Subcutaneous abdominal adipose tissue (tissue), 5 donors: ENCODE data around the gene C1orf226.

Experiments used
- H3K27ac ChIP-seq: one replicate; pipeline ENCODE4 v1.7.0; 2013; ENCODE audit warnings: low read depth, mild to moderate bottlenecking, inconsistent platforms, low read length, moderate library complexity
- H3K27me3 ChIP-seq, 5 donors: one replicate each; pipeline ENCODE4 v1.7.0; 2013; ENCODE audit warnings: low read length in 5 of 5, inconsistent platforms in 1 of 5; ENCODE audit not compliant: control insufficient read depth in 5 of 5, insufficient read depth in 4 of 5
- H3K36me3 ChIP-seq, 5 donors: one replicate each; pipeline ENCODE4 v1.7.0; 2013; ENCODE audit warnings: low read length in 5 of 5; ENCODE audit not compliant: control insufficient read depth in 5 of 5, insufficient read depth in 5 of 5
- H3K4me1 ChIP-seq, 5 donors: one replicate each; pipeline ENCODE4 v1.7.0; 2013; ENCODE audit warnings: low read length in 5 of 5, mild to moderate bottlenecking in 3 of 5, moderate library complexity in 1 of 5; ENCODE audit not compliant: control insufficient read depth in 5 of 5, insufficient read depth in 5 of 5
- H3K4me3 ChIP-seq, 5 donors: one replicate each; pipeline ENCODE4 v1.7.0; 2013; ENCODE audit warnings: low read length in 5 of 5, low read depth in 1 of 5
- H3K9ac ChIP-seq, 5 donors: one replicate each; pipeline ENCODE4 v1.7.0; 2013; ENCODE audit warnings: low read length in 5 of 5, mild to moderate bottlenecking in 4 of 5, moderate library complexity in 3 of 5
- H3K9me3 ChIP-seq, 5 donors: one replicate each; pipeline ENCODE4 v1.7.0; 2013; ENCODE audit warnings: low read length in 5 of 5; ENCODE audit not compliant: control insufficient read depth in 5 of 5
- donor health status: healthy.
- donor health status: healthy.
- donor health status: healthy.
- donor health status: healthy.
- donor health status: healthy.

The C1orf226 gene

GRCh38 chr1:162353078-162353477 lies 28.4 kb upstream of the C1orf226 start:
- Histone ChIP-seq H3K36me3 (peaks cover 0 to 10% (median 2%) of the 10 kb centered on the region in 5 donors), H3K9me3 (no peaks in the 10 kb centered on the region), H3K4me3 (no peak overlapping the region), H3K4me1 (peaks cover 0 to 21% (median 3%) of the 10 kb centered on the region in 5 donors), H3K9ac (no peak overlapping the region), H3K27ac (no peak overlapping the region), H3K27me3 (no peaks in the 10 kb centered on the region)

- Histone ChIP-seq H3K4me3 (no peak overlapping the region), H3K9me3 (no peaks in the 10 kb centered on the region), H3K27me3 (no peaks in the 10 kb centered on the region), H3K36me3 (peaks cover 0 to 10% (median 2%) of the 10 kb centered on the region in 5 donors), H3K27ac (no peak overlapping the region), H3K4me1 (peaks cover 0 to 26% (median 5%) of the 10 kb centered on the region in 5 donors), H3K9ac (no peak overlapping the region)
These were observed 27.8 kb upstream of the C1orf226 start for GRCh38 chr1:162353702-162354101.

GRCh38 chr1:162357681-162358266 lies 23.8 kb upstream of the C1orf226 start:
- Histone ChIP-seq H3K36me3 (peaks cover 0 to 10% (median 0%) of the 10 kb centered on the region in 5 donors), H3K4me1 (peaks cover 0 to 24% (median 5%) of the 10 kb centered on the region in 5 donors), H3K9ac (no peak overlapping the region), H3K4me3 (no peak overlapping the region), H3K27ac (no peak overlapping the region), H3K9me3 (no peaks in the 10 kb centered on the region), H3K27me3 (no peaks in the 10 kb centered on the region)

- Histone ChIP-seq H3K9me3 (no peaks in the 10 kb centered on the region), H3K27me3 (no peaks in the 10 kb centered on the region), H3K27ac (no peak overlapping the region), H3K9ac (no peak overlapping the region), H3K36me3 (peaks cover 0 to 10% (median 0%) of the 10 kb centered on the region in 5 donors), H3K4me3 (no peak overlapping the region), H3K4me1 (peaks cover 0 to 20% (median 5%) of the 10 kb centered on the region in 5 donors)
These were observed 22.6 kb upstream of the C1orf226 start for GRCh38 chr1:162358928-162359327.

DNA sequence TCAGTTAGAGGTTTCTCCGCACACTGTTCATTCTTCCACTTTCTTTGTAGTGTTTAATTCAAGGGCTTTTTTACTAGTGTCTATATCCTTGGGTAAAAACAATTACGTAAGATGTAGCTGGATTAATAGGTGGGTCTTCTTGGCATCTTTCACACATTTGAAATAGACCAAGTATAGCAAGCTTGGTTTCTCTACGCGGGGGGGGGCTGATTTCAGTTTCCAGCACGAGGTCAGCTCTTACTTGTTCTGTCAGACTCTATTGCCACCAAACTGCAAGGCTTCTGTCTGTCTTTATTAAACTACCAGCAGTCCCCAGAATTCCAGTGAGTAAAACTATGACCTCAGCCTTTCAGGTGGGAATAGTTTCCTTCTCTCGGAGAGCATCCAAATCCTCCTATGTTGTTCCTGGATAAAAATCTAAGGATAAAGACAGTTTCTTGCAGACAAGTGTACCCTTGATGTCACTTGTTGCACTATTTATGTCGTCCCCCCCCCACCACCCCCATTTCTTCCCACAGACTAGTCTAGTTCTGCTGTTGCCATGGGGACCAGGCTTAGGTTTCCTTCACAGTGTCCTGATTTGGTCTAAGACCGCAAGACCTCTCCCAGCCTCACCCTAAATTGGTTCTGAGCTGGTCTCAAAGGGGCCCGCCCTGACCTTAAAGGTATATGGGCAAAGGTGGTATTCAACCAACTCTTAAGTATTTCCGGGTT lies 21.8 kb upstream of the C1orf226 start:
- no peak overlapping the region for H3K27ac ChIP-seq

DNA sequence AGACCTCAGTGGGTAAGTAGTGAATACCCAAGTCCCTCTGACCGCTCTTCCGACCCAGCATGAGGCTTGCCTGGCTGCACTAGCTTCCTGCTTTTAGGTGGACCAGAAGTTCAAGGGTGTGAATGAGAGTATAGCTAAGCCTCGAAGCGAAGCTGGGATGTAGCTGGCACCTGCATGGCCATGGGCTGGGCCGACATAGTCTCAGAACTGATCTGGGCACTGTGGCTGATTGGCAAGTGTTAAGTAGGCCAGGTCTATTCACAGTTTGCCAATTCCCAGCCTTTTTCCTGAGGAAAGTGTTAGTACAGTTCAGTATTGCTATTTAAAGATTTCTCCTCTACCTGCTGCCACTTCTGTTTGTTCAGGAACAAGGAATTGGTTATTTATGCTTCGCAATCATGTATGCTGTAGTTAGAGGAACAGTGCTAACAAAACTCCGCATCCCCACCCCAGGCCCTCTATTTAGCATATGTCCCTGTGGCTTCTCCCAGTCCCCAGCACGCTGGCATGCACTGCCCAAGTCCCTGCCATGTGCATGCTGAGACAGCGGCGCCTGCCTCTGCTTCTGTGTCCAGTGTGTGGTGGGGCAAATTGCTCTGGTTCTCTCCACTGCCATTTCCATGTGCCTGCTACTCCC lies 21.2 kb upstream of the C1orf226 start:
- H3K9me3 ChIP-seq, result no peaks in the 10 kb centered on the region
- H3K27ac ChIP-seq, result no peak overlapping the region
- H3K4me3 ChIP-seq, result no peak overlapping the region
- H3K36me3 ChIP-seq, result peaks cover 0 to 7% (median 0%) of the 10 kb centered on the region in 5 donors
- H3K27me3 ChIP-seq, result no peaks in the 10 kb centered on the region
- peaks cover 0 to 15% (median 5%) of the 10 kb centered on the region in 5 donors for H3K4me1 ChIP-seq
- no peak overlapping the region for H3K9ac ChIP-seq

More for the DNA sequence above, 21.8 kb upstream of the C1orf226 start:
- no peak overlapping the region for H3K9ac ChIP-seq
- H3K36me3 ChIP-seq, result peaks cover 0 to 10% (median 0%) of the 10 kb centered on the region in 5 donors
- no peak overlapping the region for H3K4me3 ChIP-seq
- no peaks in the 10 kb centered on the region for H3K27me3 ChIP-seq
- H3K9me3 ChIP-seq, result no peaks in the 10 kb centered on the region
- peaks cover 0 to 15% (median 5%) of the 10 kb centered on the region in 5 donors for H3K4me1 ChIP-seq

DNA sequence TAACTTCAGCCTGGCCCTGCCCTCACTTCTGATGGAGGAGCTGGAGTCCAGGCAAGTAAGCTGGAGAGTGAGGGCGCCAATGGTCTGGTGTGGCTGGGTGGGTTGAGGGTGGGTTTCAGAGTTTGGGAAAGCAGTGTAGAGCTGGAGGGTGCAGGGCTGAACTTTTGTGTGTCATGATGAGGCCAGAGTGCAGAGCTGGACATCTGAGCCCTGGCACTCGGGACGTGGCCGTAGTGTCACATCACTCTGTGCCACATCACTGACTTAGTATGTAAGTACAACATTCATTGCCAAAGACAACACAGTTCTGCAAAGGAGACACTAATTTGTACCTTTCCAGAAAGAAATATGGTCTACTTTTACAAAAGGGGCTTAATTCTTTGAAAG lies 20.7 kb upstream of the C1orf226 start:
- Histone ChIP-seq H3K4me3 (no peak overlapping the region), H3K9ac (no peak overlapping the region), H3K36me3 (peaks cover 0 to 5% (median 0%) of the 10 kb centered on the region in 5 donors), H3K27ac (no peak overlapping the region), H3K9me3 (no peaks in the 10 kb centered on the region), H3K4me1 (peaks cover 0 to 15% (median 4%) of the 10 kb centered on the region in 5 donors), H3K27me3 (no peaks in the 10 kb centered on the region)

GRCh38 chr1:162361349-162361748 lies 20.2 kb upstream of the C1orf226 start:
- Histone ChIP-seq H3K36me3 (peaks cover 0 to 5% (median 0%) of the 10 kb centered on the region in 5 donors), H3K4me1 (peaks cover 0 to 15% (median 4%) of the 10 kb centered on the region in 5 donors), H3K9ac (no peak overlapping the region), H3K27ac (no peak overlapping the region), H3K4me3 (no peak overlapping the region), H3K9me3 (no peaks in the 10 kb centered on the region), H3K27me3 (no peaks in the 10 kb centered on the region)

- peaks cover 0 to 6% (median 0%) of the 10 kb centered on the region in 5 donors for H3K4me1 ChIP-seq
- no peak overlapping the region for H3K4me3 ChIP-seq
- H3K9me3 ChIP-seq, result no peaks in the 10 kb centered on the region
- H3K27ac ChIP-seq, result no peak overlapping the region
- H3K36me3 ChIP-seq, result peaks cover 0 to 3% (median 0%) of the 10 kb centered on the region in 5 donors
- H3K27me3 ChIP-seq, result no peaks in the 10 kb centered on the region
- no peak overlapping the region for H3K9ac ChIP-seq
These were observed 17.7 kb upstream of the C1orf226 start for GRCh38 chr1:162363823-162364222.

DNA sequence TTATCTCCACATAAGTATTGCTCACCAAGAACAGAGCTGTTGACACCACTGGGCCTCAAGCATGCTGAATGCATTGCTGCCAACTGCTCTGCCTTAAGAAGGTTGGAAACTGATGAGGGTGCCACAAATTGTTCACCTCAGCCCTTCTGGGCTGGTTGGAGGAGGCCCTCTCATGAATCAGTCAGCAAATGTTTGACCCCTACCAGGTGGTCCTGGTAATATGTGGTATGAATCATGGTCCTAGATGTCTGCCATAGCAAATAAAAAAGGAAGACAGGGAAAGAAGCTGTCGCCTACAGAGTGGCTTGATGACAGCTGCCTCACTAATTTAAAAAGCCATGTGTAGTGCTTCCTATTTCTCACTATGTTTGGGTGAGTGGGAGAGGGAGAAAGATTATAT lies 17.0 kb upstream of the C1orf226 start:
- peaks cover 0 to 6% (median 0%) of the 10 kb centered on the region in 5 donors for H3K4me1 ChIP-seq
- no peak overlapping the region for H3K9ac ChIP-seq
- H3K36me3 ChIP-seq, result peaks cover 0 to 3% (median 0%) of the 10 kb centered on the region in 5 donors
- no peaks in the 10 kb centered on the region for H3K9me3 ChIP-seq
- no peak overlapping the region for H3K4me3 ChIP-seq
- no peaks in the 10 kb centered on the region for H3K27me3 ChIP-seq
- H3K27ac ChIP-seq, result no peak overlapping the region
